Erythroblast (primary cell): ENCODE results near the gene COL6A5.

Experiments used
- GATA1 ChIP-seq: IDR thresholded peaks from 2 replicates; pipeline ENCODE4 v1.6.1; 2011; ENCODE audit warnings: low read depth, mild to moderate bottlenecking, control low read depth, low read length, moderate library complexity
- POLR2A ChIP-seq: IDR thresholded peaks from 2 replicates; pipeline ENCODE4 v1.6.1; 2011; ENCODE audit warnings: mild to moderate bottlenecking, low read length

DNA sequence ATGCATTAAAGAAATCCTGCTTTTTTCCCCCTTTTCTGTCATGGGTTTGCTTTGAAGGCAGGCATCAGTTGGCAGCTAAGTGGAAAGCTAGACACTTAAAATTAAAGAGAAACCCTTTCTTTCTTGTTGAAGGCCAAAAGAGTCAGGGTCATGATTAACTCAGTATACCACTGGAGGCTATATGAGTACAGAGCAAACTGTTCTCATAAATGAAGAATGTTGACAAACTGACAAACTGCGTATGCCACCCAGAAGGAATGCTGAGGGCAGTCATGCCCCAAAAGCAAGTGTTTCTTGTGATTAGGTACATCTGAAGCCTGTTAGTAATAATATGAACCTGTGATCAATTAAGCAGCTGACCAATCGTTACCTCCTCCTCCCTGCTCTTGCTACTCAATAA, 127.9 kb downstream of the COL6A5 start:
- TF ChIP-seq POLR2A (no peak), GATA1 (no peak)
